ENCODE results near the gene SSR1. TPM values are rescaled to one million over a fixed set of nuclear protein-coding genes. Genes with fewer than 3 reads are reported as not detected.

Gene SSR1
- total and polyA plus RNA-seq, 2 of the 13 experiments (the other 11 are each of a cell fraction or from before 2014, with no cell fraction given): 203 to 243 TPM

DNA sequence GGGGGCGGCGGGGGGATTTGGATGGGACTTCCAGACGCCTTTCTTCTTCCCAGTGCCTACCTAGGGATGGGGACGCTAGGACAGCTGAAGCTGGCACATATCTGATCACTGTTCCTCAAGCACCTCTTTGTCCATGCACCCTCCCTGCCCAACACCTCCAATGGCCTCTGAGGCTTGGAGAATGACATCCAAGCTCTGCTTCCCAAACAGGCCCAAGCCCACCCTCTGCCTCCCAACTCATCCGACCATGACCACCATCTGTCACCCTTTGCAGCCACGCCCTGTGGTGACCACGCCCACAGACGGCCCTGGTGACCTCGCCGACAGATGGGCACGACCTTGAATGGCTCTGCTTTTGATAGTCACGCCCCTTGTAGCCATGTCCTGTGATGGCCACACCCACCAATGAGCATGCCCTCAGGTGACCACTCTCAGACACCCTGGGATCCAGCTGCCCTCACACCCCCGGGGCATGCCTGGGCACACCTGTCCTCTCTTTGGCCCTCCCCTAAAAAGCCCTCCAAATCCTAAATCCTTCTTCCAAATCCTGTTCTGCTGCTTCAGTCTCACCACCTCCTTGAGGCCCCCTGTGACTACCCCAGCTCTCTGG lies 51.0 kb downstream of the SSR1 start:
- ATAC-seq (no peak), DNase-seq (ENCODE audit: low spot score) (no peak), FAIRE-seq (no peak)
- H3K4me3 ChIP-seq (replicated peaks in 1 of 3; ENCODE audit: insufficient read depth in 1 of 3, low read depth in 2 of 3, low read length in 3 of 3): peak overlapping the region; percentile 67 to 87 (median 76); a peak in 5 of 6 replicates
- peak overlapping the region; percentile 62 for H3K27ac ChIP-seq (ENCODE audit: extremely low read length, insufficient read depth, low read length)
- 72% methylated on average over 13 of the region's 13 CpGs for WGBS (ENCODE audit: low lambda C conversion rate)
- no peak overlapping the region for H2AFZ ChIP-seq (ENCODE audit: low read length)
- peak overlapping the region; percentile 70 for H3K9ac ChIP-seq (ENCODE audit: insufficient read depth, low read depth, low read length)
- CTCF ChIA-PET (ENCODE audit: low intra/inter-chr PET ratio, low total read pairs): no interaction called here
- in situ Hi-C loops (cut with HindIII; ENCODE audit: extremely low pct_ligation_motif_present, low pct_unique_long_range_greater_than_20kb) (no loop called here), intact Hi-C loops (cut with micrococcal nuclease; ENCODE audit: unreplicated experiment) (no loop called here)
- 0 out of 2 replicates have a peak, but pooled peaks have one; percentile 3 for TF ChIP-seq ZNF839 (CRISPR knock-in tag; IDR thresholded peaks at IDR 0.05; ENCODE audit: borderline replicate concordance)
- TF ChIP-seq MED8 (CRISPR knock-in tag; IDR thresholded peaks at IDR 0.05; ENCODE audit: insufficient replicate concordance): peak; percentile 5
- TF ChIP-seq WIZ (CRISPR knock-in tag; IDR thresholded peaks at IDR 0.05): 0 out of 2 replicates have a peak, but pooled peaks have one; percentile 1
- peak; percentile 32; the same call in 1 of the 2 replicates for TF ChIP-seq MZF1 (CRISPR knock-in tag; IDR thresholded peaks at IDR 0.05; ENCODE audit: borderline replicate concordance)
- no peak for TF ChIP-seq SP4 (CRISPR knock-in tag; IDR thresholded peaks at IDR 0.05)
- TF ChIP-seq HMG20B (CRISPR knock-in tag; conservative IDR thresholded peaks at IDR 0.05): no peak
- no peak for TF ChIP-seq KLF16 (CRISPR knock-in tag; IDR thresholded peaks at IDR 0.05)
- TF ChIP-seq ZC3H4 (CRISPR knock-in tag; IDR thresholded peaks at IDR 0.05; ENCODE audit: borderline replicate concordance): peak; percentile 38; the same call in 1 of the 2 replicates
- 0 out of 2 replicates have a peak, but pooled peaks have one; percentile 26 for TF ChIP-seq TBX3 (IDR thresholded peaks at IDR 0.05; ENCODE audit: borderline replicate concordance)
- 0 out of 2 replicates have a peak, but pooled peaks have one; percentile 34 for TF ChIP-seq ZNF253 (CRISPR knock-in tag; IDR thresholded peaks at IDR 0.05; ENCODE audit: borderline replicate concordance)
- no peak for TF ChIP-seq PHF5A (CRISPR knock-in tag; IDR thresholded peaks at IDR 0.05; ENCODE audit: low read depth, unreplicated experiment)
- TF ChIP-seq ZNF24 (IDR thresholded peaks at IDR 0.05): no peak
- TF ChIP-seq, protein P1, sequence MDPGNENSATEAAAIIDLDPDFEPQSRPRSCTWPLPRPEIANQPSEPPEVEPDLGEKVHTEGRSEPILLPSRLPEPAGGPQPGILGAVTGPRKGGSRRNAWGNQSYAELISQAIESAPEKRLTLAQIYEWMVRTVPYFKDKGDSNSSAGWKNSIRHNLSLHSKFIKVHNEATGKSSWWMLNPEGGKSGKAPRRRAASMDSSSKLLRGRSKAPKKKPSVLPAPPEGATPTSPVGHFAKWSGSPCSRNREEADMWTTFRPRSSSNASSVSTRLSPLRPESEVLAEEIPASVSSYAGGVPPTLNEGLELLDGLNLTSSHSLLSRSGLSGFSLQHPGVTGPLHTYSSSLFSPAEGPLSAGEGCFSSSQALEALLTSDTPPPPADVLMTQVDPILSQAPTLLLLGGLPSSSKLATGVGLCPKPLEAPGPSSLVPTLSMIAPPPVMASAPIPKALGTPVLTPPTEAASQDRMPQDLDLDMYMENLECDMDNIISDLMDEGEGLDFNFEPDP (CRISPR knock-in tag; conservative IDR thresholded peaks at IDR 0.05): 0 out of 2 replicates have a peak, but pooled peaks have one; percentile 43
- TF ChIP-seq ZNF83 (CRISPR knock-in tag; IDR thresholded peaks at IDR 0.05; ENCODE audit: borderline replicate concordance): 0 out of 2 replicates have a peak, but pooled peaks have one; percentile 46
- 0 out of 2 replicates have a peak, but pooled peaks have one; percentile 11 for TF ChIP-seq ZNF333 (CRISPR knock-in tag; IDR thresholded peaks at IDR 0.05; ENCODE audit: borderline replicate concordance)
- TF ChIP-seq NR2F2 (IDR thresholded peaks at IDR 0.05; ENCODE audit: borderline replicate concordance, low read depth): no peak
- TF ChIP-seq SP1 (IDR thresholded peaks at IDR 0.05): no peak
- TF ChIP-seq SP1 (CRISPR knock-in tag; IDR thresholded peaks at IDR 0.05): peak; percentile 31; the same call in 1 of the 2 replicates
- no peak for TF ChIP-seq PHF8 (CRISPR knock-in tag; IDR thresholded peaks at IDR 0.05)
- 0 out of 2 replicates have a peak, but pooled peaks have one; percentile 14 for TF ChIP-seq ZIK1 (CRISPR knock-in tag; IDR thresholded peaks at IDR 0.05; ENCODE audit: borderline replicate concordance, low read depth)
- TF ChIP-seq, protein P2, sequence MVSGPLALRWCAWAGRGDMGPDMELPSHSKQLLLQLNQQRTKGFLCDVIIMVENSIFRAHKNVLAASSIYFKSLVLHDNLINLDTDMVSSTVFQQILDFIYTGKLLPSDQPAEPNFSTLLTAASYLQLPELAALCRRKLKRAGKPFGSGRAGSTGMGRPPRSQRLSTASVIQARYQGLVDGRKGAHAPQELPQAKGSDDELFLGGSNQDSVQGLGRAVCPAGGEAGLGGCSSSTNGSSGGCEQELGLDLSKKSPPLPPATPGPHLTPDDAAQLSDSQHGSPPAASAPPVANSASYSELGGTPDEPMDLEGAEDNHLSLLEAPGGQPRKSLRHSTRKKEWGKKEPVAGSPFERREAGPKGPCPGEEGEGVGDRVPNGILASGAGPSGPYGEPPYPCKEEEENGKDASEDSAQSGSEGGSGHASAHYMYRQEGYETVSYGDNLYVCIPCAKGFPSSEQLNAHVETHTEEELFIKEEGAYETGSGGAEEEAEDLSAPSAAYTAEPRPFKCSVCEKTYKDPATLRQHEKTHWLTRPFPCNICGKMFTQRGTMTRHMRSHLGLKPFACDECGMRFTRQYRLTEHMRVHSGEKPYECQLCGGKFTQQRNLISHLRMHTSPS (CRISPR knock-in tag; IDR thresholded peaks at IDR 0.05; ENCODE audit: low read depth): peak; percentile 66; the same call in 1 of the 2 replicates
- TF ChIP-seq MTA3 (CRISPR knock-in tag; IDR thresholded peaks at IDR 0.05): no peak
- peak overlapping the region; percentile 100 for H3K4me2 ChIP-seq (ENCODE audit: low read depth, low read length)
- POLR2A ChIA-PET: interaction anchor here (0.8 to 2.5 kb wide), 7 partner anchors 9 to 328 kb away, joined by 3 to 16 read pairs (median 3); partner anchors contain the start of genes CAGE1, RIOK1 and SNRNP48
- H3K36me3 ChIP-seq (replicated peaks in 1 of 2; ENCODE audit: control insufficient read depth in 1 of 2, insufficient read depth in 2 of 2, low read length in 2 of 2): no peaks in the 10 kb centered on the region
- H3K9me3 ChIP-seq (ENCODE audit: low read length): no peaks in the 10 kb centered on the region
- H3K27me3 ChIP-seq (ENCODE audit: control insufficient read depth in 1 of 2, insufficient read depth in 2 of 2, low read length in 2 of 2): no peaks in the 10 kb centered on the region; a peak in 1 of 5 replicates
- H3K79me2 ChIP-seq (ENCODE audit: insufficient read depth, low read length): no peaks in the 10 kb centered on the region
- no peaks in the 10 kb centered on the region for H4K20me1 ChIP-seq (ENCODE audit: insufficient read depth, low read length)
- no TSS peak for BruUV-seq (replicated peaks)
- peaks cover 59% of the 10 kb centered on the region for H3K4me1 ChIP-seq (ENCODE audit: insufficient read depth, low read length)
